ENCODE measurements around the gene TBKBP1. TPM values are rescaled to one million over a fixed set of nuclear protein-coding genes. Genes with fewer than 3 reads are reported as not detected.
A peak's percentile ranks its signal among the peaks of the same experiment; 100 is the strongest.

TBKBP1 gene
- polyA plus RNA-seq, 2 of the 4 experiments (the other 2 are of a cell fraction), result 3.4 to 9.3 TPM

DNA sequence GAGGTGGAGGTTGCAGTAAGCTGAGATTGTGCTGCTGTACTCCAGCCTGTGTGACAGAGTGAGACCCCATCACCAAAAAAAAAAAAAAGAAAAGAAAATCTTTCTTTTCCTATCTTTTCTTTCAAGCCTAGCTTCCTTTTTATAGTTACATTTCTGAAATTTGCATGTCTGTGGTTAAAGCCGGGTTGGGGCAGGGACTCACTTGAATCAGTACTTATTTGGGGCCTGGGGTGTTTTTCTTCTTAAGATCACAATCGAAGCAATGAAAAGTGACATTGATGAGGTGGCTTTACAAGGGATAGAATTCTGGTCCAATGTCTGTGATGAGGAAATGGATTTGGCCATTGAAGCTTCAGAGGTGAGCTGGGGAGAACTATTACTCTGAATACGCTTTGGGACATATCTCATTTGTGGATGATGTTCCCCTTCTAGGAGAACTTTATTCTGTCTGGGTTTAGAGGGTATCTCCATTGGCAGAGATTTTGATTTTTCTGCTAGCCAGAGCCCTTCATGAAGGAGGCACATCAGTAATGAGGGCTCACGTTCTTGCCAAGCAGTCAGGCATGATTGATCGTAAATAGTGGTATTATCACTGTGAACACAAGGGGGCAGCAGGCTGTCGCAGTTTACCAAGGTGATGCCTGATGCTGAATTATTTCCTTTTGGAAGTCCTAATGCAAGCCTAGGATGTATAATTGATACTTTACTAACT is 29.9 kb upstream of the TBKBP1 start:
- peak; percentile 75 to 76 for DNase-seq (ENCODE audit: low read depth in 1 of 2, low spot score in 1 of 2)
- TF ChIP-seq SMC3 (IDR thresholded peaks at IDR 0.05) (peak; percentile 27; the same call in 1 of the 3 replicates), POLR2A (IDR thresholded peaks at IDR 0.05; ENCODE audit: low read length) (no peak), FOSL2 (IDR thresholded peaks at IDR 0.05) (no peak), FOSL2 (CRISPR knock-in tag; IDR thresholded peaks at IDR 0.05) (no peak), EHMT2 (IDR thresholded peaks at IDR 0.05; ENCODE audit: low read depth) (no peak), MAFK (IDR thresholded peaks at IDR 0.05; ENCODE audit: partially characterized antibody) (no peak), EP300 (IDR thresholded peaks at IDR 0.05) (no peak), CBX2 (IDR thresholded peaks at IDR 0.05; ENCODE audit: borderline replicate concordance, low read depth) (no peak), HOXB5 (CRISPR knock-in tag; IDR thresholded peaks at IDR 0.05) (peak; percentile 82; the same call in 1 of the 2 replicates), HEYL (CRISPR knock-in tag; IDR thresholded peaks at IDR 0.05) (no peak), RAD21 (conservative IDR thresholded peaks at IDR 0.05 in 1 of 2, IDR thresholded peaks at IDR 0.05 in 1 of 2) (peak; percentile 59 to 66; a peak in 3 of 5 replicates)
- TF ChIP-seq, protein P1, sequence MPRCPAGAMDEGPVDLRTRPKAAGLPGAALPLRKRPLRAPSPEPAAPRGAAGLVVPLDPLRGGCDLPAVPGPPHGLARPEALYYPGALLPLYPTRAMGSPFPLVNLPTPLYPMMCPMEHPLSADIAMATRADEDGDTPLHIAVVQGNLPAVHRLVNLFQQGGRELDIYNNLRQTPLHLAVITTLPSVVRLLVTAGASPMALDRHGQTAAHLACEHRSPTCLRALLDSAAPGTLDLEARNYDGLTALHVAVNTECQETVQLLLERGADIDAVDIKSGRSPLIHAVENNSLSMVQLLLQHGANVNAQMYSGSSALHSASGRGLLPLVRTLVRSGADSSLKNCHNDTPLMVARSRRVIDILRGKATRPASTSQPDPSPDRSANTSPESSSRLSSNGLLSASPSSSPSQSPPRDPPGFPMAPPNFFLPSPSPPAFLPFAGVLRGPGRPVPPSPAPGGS (IDR thresholded peaks at IDR 0.05), result no peak
- TF ChIP-seq, protein P2, sequence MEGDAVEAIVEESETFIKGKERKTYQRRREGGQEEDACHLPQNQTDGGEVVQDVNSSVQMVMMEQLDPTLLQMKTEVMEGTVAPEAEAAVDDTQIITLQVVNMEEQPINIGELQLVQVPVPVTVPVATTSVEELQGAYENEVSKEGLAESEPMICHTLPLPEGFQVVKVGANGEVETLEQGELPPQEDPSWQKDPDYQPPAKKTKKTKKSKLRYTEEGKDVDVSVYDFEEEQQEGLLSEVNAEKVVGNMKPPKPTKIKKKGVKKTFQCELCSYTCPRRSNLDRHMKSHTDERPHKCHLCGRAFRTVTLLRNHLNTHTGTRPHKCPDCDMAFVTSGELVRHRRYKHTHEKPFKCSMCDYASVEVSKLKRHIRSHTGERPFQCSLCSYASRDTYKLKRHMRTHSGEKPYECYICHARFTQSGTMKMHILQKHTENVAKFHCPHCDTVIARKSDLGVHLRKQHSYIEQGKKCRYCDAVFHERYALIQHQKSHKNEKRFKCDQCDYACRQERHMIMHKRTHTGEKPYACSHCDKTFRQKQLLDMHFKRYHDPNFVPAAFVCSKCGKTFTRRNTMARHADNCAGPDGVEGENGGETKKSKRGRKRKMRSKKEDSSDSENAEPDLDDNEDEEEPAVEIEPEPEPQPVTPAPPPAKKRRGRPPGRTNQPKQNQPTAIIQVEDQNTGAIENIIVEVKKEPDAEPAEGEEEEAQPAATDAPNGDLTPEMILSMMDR (IDR thresholded peaks at IDR 0.05), result peak; percentile 88
- Histone ChIP-seq H3K4me1 (peaks cover 9% of the 10 kb centered on the region; the same call in 2 of the 3 replicates), H3K9me3 (no peaks in the 10 kb centered on the region), H3K4me2 (no peak overlapping the region), H3K4me3 (no peak overlapping the region), H3K27ac (no peak overlapping the region)
- POLR2A ChIA-PET, result interaction anchor here (1.2 to 5.1 kb wide), 2 partner anchors 12 to 20 kb away, joined by 6 to 48 read pairs; partner anchors contain the start of gene KPNB1
- WGBS (ENCODE audit: missing lambda C conversion rate), result 42% methylated on average over 6 of the region's 6 CpGs
- peak; percentile 92 for FAIRE-seq
- peak; percentile 88 to 95 for ATAC-seq
- CTCF ChIA-PET, result interaction anchor here (0.6 to 6.5 kb wide), 36 partner anchors 8 to 722 kb away, joined by 3 to 138 read pairs (median 5); partner anchors contain the start of gene KPNB1

DNA sequence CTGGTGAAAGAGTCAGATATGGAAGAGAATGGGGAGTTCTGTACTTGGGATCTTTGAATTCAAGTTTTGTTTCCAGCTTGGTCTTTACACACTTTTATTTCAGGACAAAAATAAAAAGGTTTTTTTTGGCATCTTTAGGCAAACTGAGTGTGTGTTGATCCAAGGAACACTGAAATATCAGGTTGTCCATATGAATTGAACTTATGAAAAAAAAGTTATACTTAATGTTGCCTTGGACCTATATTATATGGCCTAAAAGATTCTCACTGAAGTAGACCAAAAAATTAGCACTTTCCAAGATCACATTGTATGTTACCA is 29.4 kb upstream of the TBKBP1 start:
- POLR2A ChIA-PET, result interaction anchor here (1.2 to 5.1 kb wide), 2 partner anchors 13 to 20 kb away, joined by 6 to 48 read pairs; partner anchors contain the start of gene KPNB1
- TF ChIP-seq RARB (CRISPR knock-in tag; IDR thresholded peaks at IDR 0.05) (no peak), SMC3 (IDR thresholded peaks at IDR 0.05) (no peak), RFX5 (IDR thresholded peaks at IDR 0.05) (no peak), MAZ (IDR thresholded peaks at IDR 0.05; ENCODE audit: borderline replicate concordance, low read depth, low read length) (no peak), ZSCAN20 (CRISPR knock-in tag; IDR thresholded peaks at IDR 0.05) (no peak), FOSB (CRISPR knock-in tag; IDR thresholded peaks at IDR 0.05) (no peak), JUNB (IDR thresholded peaks at IDR 0.05) (no peak), NFE2L2 (conservative IDR thresholded peaks at IDR 0.05; ENCODE audit: low read length) (no peak), RAD21 (conservative IDR thresholded peaks at IDR 0.05 in 1 of 2, IDR thresholded peaks at IDR 0.05 in 1 of 2) (no peak), GATA3 (IDR thresholded peaks at IDR 0.05; ENCODE audit: borderline replicate concordance) (no peak)
- TF ChIP-seq, protein P3, sequence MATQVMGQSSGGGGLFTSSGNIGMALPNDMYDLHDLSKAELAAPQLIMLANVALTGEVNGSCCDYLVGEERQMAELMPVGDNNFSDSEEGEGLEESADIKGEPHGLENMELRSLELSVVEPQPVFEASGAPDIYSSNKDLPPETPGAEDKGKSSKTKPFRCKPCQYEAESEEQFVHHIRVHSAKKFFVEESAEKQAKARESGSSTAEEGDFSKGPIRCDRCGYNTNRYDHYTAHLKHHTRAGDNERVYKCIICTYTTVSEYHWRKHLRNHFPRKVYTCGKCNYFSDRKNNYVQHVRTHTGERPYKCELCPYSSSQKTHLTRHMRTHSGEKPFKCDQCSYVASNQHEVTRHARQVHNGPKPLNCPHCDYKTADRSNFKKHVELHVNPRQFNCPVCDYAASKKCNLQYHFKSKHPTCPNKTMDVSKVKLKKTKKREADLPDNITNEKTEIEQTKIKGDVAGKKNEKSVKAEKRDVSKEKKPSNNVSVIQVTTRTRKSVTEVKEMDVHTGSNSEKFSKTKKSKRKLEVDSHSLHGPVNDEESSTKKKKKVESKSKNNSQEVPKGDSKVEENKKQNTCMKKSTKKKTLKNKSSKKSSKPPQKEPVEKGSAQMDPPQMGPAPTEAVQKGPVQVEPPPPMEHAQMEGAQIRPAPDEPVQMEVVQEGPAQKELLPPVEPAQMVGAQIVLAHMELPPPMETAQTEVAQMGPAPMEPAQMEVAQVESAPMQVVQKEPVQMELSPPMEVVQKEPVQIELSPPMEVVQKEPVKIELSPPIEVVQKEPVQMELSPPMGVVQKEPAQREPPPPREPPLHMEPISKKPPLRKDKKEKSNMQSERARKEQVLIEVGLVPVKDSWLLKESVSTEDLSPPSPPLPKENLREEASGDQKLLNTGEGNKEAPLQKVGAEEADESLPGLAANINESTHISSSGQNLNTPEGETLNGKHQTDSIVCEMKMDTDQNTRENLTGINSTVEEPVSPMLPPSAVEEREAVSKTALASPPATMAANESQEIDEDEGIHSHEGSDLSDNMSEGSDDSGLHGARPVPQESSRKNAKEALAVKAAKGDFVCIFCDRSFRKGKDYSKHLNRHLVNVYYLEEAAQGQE (IDR thresholded peaks at IDR 0.05), result no peak
- TF ChIP-seq, protein P2 (IDR thresholded peaks at IDR 0.05), result no peak; the same call in 2 of the 3 replicates
- TF ChIP-seq, protein P1 (IDR thresholded peaks at IDR 0.05), result no peak
- Histone ChIP-seq H3K4me3 (no peak overlapping the region), H3K4me2 (no peak overlapping the region), H3K9me3 (no peaks in the 10 kb centered on the region), H3K4me1 (peaks cover 10% of the 10 kb centered on the region; the same call in 2 of the 3 replicates), H3K27ac (no peak overlapping the region)
- DNase-seq (ENCODE audit: low read depth in 1 of 2, low spot score in 1 of 2) (no peak), FAIRE-seq (no peak), ATAC-seq (no peak)
- CTCF ChIA-PET, result interaction anchor here (0.6 to 6.5 kb wide), 28 partner anchors 12 to 723 kb away, joined by 3 to 138 read pairs (median 6); partner anchors contain the start of gene KPNB1

All from A549 (cell line).